Activated CD4-positive, alpha-beta T cell treated with anti-CD3 and anti-CD28 coated beads, Interleukin-2, amount 50 U/mL, for 24 hours (primary cell): ENCODE results near the gene LOXL1.
"Not testable (repeated sequence)": the region's sequence is repeated elsewhere in the genome, so short reads cannot be mapped to it uniquely, and the experiment has no call there.

ENCODE experiments used
- DNase-seq, 2 donors: peaks; one replicate each; pipeline ENCODE4 v3.0.0-alpha.2; 2020; ENCODE audit warnings: low read depth in 1 of 2, low spot score in 1 of 2

The LOXL1 gene

GRCh38 chr15:73952171-73952912, 26.1 kb downstream of the LOXL1 start:
- no peak for DNase-seq

DNA sequence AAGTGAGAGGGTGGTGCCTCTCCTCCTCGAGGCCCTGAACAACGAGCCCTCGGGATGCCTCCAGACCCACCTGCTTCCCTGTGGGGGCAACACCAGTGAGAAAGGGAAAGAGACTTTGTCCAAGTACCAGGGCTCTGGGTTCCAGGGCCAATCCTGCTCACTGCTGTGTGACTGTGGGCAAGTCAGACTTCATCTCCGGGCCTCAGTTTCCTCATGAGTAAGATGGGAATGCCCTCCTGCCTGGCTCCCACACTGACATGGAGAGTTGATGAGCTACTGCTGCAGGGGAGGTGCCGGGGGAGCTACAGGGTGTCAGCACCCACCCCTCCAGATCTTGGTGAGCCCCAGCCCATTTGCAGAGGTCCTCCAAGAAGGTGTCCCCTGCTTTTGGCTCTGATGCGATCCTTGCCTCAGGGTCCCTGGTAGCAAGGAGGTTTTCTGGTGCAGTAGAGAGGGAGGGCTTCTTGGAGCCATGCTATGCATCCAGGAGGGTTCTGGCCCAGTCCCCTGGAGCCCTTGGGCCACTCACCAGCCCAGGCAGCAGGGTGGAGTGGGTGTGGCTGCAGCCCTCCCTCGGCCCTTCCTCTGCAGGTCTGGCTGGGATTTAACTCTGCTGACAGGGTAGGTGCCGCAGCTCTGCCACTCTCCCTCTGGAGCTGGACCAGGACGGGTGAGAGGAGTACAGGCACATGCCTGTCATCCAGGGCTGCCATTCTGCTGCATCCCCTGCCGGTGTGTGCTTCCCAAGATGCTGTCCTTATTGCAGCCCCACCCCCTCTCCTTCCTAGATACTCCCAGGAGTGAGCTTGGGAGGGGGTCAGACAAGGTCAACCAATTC, 26.9 kb downstream of the LOXL1 start:
- no peak for DNase-seq

DNA sequence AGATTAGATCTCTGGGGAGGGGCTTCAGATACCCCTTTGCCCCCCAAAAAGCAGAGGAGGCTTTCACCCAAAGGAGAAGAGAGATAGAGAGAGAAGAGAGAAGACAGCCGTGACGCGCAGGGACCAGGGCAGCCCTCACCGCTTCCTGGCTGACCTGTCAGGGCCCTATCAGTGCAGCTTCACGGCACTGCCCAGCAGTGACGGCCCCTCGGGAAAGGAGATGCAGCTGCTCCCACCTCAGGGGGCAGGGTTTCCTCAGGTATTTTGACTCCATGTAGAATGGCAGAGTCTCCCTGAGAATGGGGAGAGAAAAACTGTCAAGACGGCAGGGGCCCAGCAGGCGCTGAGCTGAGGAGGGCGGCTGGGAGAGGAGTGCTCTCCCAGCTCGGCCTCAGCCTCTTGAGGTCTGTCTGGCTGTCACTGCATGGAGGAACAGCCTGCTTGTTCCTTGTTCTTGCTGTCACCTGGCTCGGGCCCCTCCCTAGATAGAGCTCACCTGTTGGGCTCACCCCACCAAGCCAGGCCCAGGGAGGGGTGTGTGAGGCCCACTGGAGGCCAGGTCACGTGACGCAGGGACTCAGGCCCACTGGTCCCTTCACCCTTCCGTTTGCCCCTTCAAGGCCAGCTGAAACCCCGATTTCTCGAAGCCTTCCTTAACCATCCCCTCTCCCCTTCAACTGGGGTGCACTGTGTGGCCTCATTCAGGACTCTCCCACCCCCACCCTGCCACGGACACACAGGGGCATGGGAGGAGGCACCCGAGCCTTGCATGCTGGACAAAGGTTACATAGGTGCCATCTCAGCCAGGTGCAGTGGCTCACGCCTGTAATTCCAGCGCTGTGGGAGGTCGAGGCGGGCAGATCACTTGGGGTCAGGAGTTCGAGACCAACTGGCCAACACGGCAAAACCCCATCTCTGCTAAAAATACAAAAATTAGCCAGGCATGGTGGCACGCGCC, 28.2 kb downstream of the LOXL1 start:
- no peak for DNase-seq

DNA sequence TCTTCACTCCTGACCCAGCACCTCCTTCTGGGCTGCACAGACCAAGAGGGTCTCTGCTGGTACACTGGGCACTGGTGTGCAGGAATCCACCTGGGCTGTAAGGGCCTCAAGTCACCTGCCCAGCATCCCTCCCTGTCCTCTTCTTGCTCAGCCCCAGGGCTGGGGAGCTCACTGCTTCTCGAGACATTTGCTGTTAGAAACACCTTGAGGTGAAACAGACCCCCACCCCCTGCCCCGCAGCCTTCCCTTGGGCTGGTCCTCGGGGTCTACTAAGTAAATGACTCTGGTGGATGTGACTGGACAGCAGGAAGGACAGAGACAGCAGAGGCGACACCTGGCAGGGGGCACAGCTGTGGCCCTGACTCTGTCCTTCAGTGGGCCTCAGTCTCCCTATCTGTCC, 29.1 kb downstream of the LOXL1 start:
- no peak for DNase-seq

DNA sequence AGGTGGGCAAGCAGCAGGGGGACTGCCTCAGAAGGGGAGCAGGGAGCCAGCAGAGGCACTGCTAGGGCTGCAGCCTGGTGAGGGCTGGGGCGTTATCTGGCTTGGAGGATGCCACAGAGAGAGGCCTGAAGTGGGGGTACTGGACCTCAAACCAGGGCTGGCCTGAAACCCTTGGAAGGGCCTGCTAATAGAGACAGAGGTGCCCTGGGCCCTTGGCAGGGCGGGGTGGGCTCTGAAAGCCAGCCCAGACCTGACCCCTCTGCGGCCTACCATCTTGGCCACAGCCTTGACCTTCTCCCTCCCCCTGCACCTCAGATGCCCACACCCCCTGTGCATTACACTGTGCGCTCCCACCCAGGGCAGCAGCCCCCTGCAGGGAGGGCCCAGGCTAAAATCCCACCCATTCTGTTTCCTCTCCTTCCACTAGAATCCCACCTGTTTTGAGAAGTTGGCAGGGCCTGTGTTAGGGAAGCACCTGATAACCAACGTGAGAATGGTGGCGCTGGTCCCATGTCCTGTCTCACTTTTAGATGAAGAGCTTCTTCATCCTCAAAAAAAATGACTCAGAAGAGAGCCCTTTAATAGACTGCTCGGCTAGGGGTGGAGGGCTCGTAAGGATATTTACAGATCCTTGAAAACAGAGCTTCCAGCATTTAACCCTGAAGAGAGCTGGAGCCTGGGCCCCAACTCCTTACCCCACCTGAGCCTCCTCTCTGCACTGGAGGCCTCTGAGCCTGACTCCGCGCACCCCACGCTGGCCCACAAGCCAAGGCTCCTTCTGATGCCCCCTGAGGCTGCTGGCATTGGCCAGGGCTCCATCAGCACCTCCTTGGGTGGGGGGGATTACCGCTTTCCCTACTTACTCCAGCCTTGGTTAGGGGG, 29.8 kb downstream of the LOXL1 start:
- DNase-seq = no peak

GRCh38 chr15:73956743-73957135, 30.5 kb downstream of the LOXL1 start:
- DNase-seq = no peak

DNA sequence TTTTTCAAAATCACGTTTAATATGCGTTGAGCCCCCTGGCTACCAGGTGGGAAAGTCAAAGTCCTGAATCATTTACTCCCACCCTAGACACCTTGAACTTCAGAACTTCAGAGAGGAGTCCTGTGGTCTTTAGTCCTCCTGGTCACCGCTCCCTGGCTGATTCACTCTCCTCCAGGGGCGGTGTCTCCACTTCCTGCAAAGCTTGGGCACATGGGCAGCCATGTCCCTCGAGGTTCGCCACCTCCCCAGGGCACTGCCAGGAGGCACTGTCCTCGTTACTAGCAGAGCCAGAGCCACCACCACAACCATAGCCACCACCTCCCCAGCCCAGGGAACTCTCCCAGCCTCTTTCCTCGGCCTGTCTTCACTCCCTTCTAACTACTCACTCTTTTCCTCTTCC, 31.0 kb downstream of the LOXL1 start:
- no peak for DNase-seq

DNA sequence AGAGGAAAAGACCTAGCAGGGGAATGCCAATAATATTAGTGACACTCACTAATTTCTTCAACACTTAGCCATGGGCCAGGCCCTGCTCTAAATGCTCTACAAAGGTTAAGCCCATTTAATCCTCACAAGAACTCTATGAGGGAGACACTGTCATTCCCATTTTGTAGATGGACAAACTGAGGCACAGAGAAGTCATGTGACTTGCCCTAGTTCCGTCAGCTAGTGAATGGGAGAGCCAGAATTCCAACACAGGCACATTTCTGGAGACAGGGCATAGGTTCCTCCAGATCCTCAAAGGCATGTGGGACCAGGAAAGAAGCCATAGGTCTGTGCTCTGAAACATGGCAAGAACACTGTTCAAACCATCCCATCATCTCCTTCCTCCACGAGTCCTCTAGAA, 31.5 kb downstream of the LOXL1 start:
- DNase-seq = no peak

DNA sequence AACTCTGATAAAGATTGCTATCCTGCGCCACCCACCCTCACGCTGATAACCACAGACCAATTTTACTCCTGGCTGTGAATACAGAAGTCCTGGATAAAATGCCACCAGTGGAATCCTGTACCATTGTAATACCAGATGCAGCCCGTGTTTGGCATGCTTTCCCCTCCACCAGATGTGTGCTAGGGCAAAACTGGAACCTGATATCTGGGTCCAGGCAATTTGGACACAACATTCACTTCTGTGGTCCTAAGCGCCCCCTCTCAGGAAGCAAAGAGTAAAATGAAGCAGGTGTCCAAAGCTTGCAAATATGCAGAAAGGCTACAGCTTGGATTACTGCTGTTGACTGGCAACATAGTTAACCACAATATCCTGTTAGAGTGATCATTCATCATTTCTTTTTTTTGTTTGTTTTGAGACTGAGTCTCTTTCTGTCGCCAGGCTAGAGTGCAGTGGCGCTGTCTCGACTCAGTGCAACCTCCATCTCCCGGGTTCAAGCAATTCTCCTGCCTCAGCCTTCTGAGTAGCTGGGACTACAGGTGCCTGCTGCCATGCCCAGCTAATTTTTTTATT, 32.8 kb downstream of the LOXL1 start:
- no peak for DNase-seq

DNA sequence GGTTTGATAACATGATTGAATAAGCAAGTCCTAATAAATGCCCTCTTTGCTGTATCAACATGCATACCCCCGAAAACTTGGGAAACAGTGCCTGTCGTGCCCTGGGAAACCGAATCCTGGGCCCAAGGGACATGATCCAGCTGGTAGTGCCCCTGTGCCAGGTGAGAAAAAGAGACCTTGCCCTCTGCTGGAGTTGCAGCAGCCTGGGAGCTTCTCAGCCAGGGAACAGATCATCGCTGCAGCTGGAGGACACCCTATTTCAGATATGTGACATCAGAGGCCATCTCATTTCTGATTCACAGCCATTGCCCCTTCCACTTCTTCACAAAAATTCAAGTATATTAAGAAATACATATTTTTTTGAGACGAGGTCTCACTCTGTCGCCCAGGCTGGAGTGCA, 33.5 kb downstream of the LOXL1 start:
- no peak for DNase-seq

DNA sequence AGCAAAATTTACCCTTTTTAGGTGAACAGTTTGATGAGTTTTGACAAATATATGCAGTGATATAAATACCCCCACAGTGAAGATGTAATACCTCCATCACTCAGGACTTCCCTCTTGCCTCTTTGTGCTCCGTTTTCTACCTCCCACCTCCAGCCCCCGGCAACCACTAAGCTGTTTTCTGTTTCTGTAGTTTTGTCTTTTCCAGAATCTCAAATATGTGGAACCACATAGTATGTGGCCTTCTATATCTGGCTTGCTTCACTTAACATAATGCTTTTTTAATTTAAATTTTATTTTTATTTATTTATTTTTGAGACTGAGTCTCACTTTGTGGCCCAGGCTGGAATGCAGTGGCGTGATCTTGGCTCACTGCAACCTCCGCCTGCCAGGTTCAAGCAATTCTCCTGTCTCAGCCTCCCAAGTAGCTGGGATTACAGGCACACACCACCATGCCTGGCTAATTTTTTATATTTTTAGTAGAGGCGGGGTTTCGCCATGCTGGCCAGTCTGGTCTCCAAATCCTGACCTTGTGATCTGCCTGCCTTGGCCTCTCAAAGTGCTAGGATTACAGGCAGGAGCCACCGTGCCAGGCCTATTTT, 34.3 kb downstream of the LOXL1 start:
- not testable (repeated sequence) for DNase-seq

- no peak for DNase-seq
Measured at GRCh38 chr15:73962433-73962832, 36.2 kb downstream of the LOXL1 start.

GRCh38 chr15:73964736-73965093, 38.5 kb downstream of the LOXL1 start:
- DNase-seq = peak; percentile 83 to 86

DNA sequence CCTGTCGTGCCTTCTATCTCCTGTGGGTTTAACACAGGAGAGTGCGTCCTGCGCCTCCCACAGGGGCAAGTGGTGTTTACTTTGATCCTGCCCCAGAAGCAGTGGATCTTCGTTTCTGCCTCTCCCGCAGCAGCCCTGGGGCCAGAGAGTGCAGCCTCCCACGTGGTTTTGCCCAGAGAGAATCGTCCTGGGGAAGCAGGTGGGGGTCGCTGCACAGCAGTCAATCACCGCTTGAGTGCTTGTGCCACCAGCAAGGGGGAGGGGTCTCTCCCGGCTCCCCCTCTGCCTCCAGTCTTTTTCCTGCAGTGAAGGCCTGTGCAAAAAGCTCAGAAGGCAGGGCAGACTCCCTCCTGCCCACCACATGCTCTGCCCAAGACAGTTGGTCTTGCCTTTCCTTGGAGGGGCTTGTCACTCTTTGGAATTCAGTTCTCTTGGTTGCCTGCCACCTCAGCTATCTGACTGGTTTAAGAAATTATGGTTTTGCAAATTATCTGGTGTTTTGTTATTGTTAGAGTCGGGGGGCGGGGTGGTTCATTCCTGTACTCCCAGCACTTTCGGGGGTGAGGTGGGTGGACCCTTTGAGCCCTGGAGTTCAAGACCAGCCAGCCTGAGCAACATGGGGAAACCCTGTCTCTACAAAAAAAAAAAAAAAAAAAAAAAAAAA, 39.0 kb downstream of the LOXL1 start:
- DNase-seq = peak; percentile 16 to 36

GRCh38 chr15:73965758-73966113, 39.5 kb downstream of the LOXL1 start:
- DNase-seq = peak in 1 of 2 donors; percentile 36

GRCh38 chr15:73968461-73968860, 42.2 kb downstream of the LOXL1 start:
- no peak for DNase-seq

GRCh38 chr15:73969151-73969759, 43.0 kb downstream of the LOXL1 start:
- no peak for DNase-seq

- DNase-seq = peak; percentile 63 to 80
Measured at GRCh38 chr15:73972984-73973682, 46.9 kb downstream of the LOXL1 start.
